SKM-1 (cell line): ENCODE measurements around the gene THAP12.
"Not testable (repeated sequence)": the region's sequence is repeated elsewhere in the genome, so short reads cannot be mapped to it uniquely, and the experiment has no call there.

Experiments
- DNase-seq: peaks from one replicate; lab custom pipeline; 2025; ENCODE audit not compliant: unreplicated experiment; lab: John Stamatoyannopoulos, UW

The THAP12 gene

GRCh38 chr11:76327202-76327601 is 53.7 kb downstream of the THAP12 start:
- no peak for DNase-seq

GRCh38 chr11:76325185-76325584 is 55.7 kb downstream of the THAP12 start:
- DNase-seq: no peak

GRCh38 chr11:76323804-76324203 is 57.1 kb downstream of the THAP12 start:
- DNase-seq: no peak

GRCh38 chr11:76323375-76323774 is 57.6 kb downstream of the THAP12 start:
- DNase-seq: not testable (repeated sequence)

GRCh38 chr11:76322942-76323341 is 58.0 kb downstream of the THAP12 start:
- DNase-seq: no peak

GRCh38 chr11:76322540-76322939 is 58.4 kb downstream of the THAP12 start:
- no peak for DNase-seq

GRCh38 chr11:76321820-76322524 is 59.0 kb downstream of the THAP12 start:
- no peak for DNase-seq

- DNase-seq: no peak
Measured at GRCh38 chr11:76321340-76321739, 59.6 kb downstream of the THAP12 start.

GRCh38 chr11:76320929-76321328 is 60.0 kb downstream of the THAP12 start:
- DNase-seq: no peak

GRCh38 chr11:76319798-76320197 is 61.1 kb downstream of the THAP12 start:
- DNase-seq: not testable (repeated sequence)

GRCh38 chr11:76318744-76319384 is 62.1 kb downstream of the THAP12 start:
- peak; percentile 68 for DNase-seq

GRCh38 chr11:76317296-76317695 is 63.6 kb downstream of the THAP12 start:
- no peak for DNase-seq

GRCh38 chr11:76316726-76317125 is 64.2 kb downstream of the THAP12 start:
- no peak for DNase-seq

- DNase-seq: no peak
Measured at GRCh38 chr11:76315182-76315853, 65.6 kb downstream of the THAP12 start.

- DNase-seq: no peak
Measured at GRCh38 chr11:76314741-76315090, 66.2 kb downstream of the THAP12 start.

- DNase-seq: no peak
Measured at GRCh38 chr11:76313913-76314740, 66.8 kb downstream of the THAP12 start.

- peak; percentile 29 for DNase-seq
Measured at GRCh38 chr11:76313271-76313670, 67.7 kb downstream of the THAP12 start.

- no peak for DNase-seq
Measured at GRCh38 chr11:76310832-76311595, 69.9 kb downstream of the THAP12 start.

- no peak for DNase-seq
Measured at GRCh38 chr11:76307978-76308747, 72.8 kb downstream of the THAP12 start.

- no peak for DNase-seq
Measured at GRCh38 chr11:76307396-76307795, 73.5 kb downstream of the THAP12 start.
